ENCODE results near the gene TRIAP1.

The TRIAP1 gene

DNA sequence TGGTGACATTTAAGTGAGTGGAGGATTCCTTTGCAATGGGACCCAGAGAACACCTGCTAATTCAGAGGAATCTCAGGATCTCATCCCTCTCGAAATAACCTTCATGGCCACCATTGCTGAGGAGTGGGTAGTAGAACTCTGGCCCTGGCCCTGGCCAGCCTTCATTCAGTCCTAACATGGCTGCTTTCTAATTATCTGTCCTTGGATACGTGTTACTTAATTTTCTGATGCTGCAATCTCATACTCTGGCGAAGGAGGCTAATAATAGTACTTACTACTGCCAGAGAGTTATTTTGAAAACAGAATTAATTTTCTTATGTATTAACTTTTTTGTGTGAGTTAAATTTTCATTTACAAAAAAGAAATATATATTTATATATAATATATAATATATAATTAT lies 20.4 kb downstream of the TRIAP1 start:
- no peak for FAIRE-seq

DNA sequence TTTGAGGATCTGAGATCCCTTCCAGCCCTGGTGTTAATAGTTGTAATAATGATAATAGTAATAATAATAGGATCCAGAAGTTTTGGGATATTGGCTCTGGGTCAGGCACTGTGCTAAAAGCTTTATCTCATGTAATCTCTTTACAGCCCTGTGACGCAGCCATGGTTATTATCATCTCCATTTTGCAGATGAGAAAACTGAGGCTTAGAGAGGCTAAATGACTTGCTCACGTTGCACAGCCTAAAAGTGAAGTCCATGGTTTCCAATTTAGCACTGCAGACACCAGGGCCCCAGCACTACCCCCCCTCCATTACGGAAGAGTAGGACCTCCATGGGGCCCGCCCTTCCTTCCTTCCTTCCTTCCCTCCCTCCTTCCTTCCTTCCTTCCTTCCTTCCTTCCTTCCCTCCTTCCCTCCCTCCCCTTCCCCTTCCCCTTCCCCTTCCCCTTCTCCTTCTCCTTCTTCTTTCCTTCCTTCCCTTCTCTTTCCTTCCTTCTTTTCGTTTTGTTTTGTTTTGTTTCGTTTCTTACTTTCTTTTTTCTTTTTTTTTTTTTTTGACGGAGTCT lies 23.2 kb downstream of the TRIAP1 start:
- no peak for FAIRE-seq

DNA sequence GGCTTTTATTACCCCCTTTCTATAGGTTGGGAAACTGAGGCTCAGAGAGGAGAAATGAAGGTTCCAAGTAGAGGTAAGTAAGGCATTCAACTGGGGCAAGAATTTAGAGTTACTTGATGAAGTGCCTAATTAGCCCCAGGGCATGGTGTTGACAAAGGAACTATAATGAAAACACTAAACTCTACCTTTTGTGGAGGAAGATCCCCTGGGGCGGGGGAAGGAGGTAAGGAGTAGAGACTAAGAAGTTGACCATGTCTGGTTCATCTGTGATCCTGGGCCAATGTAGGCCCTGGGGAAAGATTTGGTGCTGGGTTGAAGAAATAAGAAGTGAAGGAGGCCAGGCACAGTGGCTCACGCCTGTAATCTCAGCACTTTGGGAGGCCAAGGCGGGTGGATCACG lies 24.5 kb downstream of the TRIAP1 start:
- no peak for FAIRE-seq

DNA sequence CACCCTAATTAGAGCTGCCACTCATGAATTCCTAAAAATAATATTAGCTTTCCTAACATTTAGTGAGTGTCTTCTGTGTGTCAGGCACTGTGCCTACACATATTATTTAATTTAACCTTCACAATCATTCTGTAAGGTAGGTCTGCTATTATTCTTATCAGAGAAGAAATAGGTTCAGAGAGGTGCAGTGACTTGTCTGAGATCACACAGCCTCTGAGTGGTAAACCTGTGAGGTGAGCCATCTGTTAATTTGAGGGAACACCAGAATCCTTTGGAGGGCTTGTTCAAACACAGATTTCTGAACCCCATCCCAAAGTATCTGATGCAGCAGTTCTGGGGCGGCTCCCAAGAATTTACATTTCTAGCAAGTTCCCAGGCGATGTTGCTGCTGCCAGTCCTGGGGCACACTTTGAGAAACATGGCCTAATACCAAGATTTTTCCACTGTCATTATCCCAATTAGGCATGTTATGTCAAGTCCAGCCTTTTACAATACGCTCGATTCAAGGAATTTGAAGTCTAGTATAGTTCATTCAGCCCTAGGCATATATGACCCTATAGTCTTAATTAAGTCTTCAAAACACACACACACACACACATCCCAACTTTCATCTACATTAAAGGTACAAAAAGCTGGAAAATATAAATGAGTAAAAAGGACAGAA lies 28.1 kb downstream of the TRIAP1 start:
- FAIRE-seq, result no peak

DNA sequence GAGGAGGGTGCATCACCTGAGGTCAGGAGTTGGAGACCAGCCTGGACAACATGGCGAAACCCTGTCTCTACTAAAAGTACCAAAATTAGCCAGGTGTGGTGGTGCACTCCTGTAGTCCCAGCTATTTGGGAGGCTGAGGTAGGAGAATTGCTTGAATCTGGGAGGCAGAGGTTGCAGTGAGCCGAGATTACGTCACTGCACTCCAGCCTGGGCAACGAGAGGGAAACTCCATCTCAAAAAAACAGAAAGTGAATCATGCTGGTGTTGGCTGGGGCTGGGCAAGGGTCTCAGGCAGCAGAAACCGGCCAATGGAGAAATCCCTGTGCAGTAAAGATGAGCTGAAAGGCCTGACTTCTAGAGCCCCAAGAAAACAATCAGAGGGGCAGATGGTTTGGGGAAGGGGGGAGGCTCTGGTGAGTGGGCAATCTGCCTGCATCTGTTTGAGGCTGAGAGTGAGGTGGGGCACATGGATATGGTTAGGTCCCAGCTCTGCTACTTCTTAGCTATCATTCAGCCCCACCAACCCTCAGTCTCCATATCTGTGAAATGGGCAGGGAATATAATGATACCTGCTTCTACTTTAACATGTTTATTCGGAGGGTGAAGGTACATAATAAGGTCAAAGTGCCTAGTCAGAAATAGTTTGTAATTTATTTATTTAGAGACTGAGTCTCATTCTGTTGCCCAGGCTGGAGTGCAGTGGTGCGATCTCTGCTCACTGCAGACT lies 29.5 kb downstream of the TRIAP1 start:
- FAIRE-seq, result no peak

DNA sequence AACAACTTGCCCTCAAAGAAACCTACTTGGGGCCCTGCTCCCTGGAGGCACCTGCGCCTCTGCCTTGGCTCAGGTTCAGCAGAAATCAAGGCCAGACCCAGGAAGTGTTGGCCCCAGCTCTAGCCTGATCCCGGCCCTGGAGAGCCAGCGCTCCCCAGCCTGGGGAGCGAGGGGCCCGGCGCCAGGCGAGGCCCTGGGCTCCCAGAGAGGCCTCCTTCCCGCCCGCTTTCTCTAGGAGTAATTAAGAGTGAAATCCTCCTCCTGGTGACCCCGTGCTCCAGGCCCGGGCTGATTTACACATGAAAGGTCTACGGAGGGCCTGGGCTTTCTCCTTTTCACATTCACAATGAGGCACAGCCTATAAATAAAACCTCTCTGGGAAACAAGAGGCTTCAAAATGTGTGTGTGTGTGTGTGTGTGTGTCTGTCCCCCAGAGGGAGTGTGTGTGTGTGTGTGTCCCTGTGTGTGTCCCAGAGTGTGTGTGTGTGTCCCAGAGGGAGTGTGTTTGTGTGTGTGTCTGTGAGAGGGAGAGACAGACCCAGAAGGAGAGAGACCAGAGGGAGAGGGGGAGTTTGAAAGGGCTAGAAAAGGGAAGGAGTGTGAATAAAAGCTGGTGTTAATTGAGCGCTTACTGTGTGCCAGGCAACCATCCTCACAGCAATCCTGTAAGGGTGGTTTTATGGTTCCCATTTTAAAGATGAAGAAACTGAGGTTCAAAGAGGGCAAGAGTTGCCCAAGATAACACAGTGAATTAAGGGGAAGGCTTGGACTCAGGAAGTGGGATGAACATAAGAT lies 32.1 kb downstream of the TRIAP1 start:
- no peak for FAIRE-seq

DNA sequence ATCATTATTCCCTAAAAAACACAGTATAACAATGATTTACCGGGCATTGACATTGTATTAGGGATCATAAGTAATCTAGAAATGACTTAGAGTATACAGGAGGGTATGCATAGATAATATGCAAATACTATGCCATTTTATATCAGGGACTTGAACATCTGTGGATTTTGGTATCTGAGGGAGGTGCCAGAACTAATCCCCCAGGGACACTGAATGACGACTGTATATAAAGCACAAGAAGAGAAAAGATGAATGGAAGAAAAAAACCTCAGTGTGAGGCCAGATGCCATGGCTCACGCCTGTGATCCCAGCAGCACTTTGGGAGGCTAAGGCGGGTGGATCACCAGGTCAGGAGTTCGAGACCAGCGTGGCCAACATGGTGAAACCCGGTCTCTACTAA lies 33.8 kb downstream of the TRIAP1 start:
- no peak for FAIRE-seq

DNA sequence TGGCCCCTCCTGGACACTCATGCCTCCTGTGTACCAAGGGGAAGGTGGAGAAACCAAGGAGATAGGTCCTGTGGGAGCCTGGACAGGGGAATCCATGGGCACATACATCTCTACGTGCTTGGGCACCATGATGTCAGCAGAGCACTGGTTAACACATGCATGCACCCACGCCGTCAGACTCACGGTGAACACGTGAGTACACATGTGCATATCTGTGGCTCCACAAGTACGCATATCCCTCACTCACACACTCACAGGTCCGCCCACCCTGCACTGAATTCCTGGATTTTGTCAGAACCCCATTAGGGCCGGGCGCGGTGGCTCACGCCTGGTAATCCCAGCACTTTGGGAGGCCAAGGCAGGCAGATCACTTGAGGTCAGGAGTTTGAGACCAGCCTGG lies 37.4 kb downstream of the TRIAP1 start:
- FAIRE-seq, result no peak

DNA sequence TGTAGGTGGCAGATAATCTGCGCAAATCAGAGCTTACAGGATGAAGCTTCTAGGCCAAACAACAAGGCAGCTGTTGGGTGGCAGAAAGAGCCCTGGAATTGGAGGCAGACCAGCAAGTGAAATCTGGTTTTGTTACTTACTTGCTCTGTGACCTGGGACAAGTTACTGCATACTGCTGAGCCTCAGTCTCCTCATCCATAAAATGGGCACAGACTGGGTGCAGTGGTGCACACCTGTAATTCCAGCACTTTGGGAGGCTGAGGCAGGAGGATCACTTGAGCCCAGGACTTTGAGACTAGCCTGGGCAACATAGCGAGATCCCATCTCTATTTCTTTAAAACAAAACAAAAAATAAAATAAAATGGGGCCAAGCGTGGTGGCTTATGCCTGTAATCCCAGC lies 39.6 kb downstream of the TRIAP1 start:
- no peak for FAIRE-seq

DNA sequence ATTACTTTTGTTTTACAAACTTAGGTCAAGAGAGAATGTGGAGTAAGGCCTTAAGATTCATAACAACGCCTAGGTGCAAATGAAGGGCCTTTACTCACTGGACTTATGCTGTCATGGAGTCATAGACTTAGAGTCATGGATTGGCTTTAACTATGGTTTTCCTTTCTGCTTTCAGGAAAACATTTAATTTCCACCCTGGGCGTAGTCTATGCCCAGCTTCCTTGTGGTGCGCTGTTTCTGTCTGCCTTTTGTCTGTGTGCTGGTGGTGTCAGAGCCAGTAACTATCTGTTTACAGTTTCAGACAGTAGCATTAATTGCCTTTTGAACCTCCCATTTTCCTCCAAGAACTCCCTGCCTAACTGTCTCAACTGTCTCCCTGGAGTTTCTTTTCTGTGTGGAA lies 40.1 kb downstream of the TRIAP1 start:
- no peak for FAIRE-seq

DNA sequence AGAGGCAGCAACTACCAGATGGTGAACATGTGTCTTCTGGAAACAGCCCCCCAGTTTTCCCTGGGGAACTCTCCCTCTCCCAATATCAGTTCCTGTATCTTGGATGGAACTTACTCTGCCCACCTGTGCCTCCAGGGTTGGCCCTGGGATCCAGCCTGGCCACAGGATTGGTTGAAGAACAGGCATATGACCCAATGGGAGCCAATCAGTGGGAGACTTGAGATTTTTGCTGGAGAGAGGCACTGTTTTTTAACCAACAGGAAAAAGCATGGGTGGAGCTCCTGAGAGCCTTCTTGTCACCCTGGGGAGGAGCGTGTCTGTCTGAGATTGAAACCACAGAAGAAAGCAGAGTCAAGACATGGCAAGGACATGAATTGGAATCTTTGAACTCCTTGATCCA lies 41.9 kb downstream of the TRIAP1 start:
- no peak for FAIRE-seq

DNA sequence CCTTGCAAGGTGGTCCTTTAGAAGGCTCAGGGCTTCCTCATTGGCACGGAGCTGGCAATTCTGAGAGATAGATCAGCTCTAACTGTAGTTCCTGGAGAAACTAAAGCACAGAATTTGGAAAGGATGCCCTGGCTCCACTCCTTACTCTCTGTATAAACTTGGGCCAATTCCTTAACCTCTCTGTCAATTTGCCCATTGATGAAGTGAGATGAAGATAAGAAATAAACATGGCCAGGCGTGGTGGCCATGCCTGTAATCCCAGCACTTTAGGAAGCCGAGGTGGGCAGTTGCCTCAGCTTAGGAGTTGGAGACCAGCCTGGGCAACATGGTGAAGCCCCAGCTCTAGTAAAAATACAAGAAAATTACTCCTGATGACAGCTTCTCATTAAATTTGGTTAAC lies 42.3 kb downstream of the TRIAP1 start:
- no peak for FAIRE-seq

DNA sequence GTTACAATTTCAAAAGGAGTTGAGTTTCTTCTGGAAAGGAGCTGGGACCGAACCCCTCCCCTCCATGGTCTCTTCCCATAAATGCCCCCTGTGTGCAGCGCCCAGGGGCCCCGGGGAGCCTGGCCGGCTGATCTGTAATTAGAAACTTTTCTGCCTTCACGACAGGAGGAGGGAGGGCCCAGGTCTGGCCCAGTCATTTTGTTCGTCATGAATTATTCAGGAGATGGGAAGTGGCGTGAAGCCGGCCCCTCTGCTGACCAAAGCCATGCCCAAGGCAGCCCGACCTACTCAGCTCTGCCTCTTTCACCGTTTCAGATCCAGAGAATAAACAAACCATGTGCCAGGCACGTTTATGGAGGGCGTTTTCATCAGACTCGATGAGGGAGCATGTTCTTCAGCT lies 44.0 kb downstream of the TRIAP1 start:
- FAIRE-seq, result no peak

DNA sequence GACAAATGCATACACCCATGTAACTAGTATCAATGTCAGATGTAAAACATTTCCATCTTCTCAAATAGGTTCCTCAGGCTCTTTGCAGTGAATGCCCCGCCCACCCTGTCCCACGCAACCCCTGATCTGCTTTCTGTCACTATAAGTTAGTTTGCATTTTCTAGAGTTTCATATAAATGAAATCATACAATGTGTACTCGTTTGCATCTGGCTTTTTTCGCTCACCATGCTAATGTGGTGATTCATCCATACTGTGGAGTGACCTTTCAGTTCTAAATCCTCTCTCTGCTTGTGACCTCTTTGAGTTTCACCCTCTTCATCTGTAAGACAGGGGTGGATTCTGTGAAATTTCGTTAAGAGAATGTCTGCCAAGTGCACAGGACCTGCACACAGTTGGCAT lies 46.7 kb downstream of the TRIAP1 start:
- no peak for FAIRE-seq

DNA sequence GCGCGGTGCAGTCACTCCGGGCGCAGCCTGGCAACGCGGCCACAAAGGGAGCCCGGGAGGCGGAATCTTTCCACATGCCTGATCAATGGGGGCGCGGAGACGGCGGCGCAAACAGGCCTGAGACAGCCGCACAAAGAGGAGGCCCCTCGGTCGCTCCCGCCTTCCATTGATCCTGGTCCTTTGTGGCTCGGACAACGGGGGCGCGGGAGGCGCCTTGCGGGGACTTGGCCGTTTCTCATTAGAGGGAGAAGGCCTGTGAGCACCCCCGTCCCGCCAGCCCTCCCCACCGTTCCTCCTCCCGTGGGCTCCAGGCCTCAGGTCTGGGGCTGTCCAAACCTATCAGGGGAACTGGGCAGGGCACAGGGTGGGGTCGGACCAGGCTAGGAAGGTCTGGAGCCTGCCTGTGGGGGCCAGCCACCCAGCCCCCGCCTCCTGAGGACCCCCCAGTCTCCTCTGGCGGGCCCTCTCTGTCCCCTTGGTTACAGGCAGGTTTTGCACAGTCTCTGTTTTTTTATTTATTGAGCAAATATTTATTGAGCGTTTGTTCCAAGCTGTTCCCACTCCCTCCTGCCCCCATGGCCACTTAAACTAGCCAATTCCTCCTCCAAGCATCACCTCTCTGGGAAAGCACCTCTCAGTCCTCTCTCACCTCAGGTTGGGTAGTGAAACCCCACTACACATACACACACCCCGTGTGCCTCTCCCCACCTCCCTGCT lies 48.2 kb downstream of the TRIAP1 start:
- FAIRE-seq, result no peak

DNA sequence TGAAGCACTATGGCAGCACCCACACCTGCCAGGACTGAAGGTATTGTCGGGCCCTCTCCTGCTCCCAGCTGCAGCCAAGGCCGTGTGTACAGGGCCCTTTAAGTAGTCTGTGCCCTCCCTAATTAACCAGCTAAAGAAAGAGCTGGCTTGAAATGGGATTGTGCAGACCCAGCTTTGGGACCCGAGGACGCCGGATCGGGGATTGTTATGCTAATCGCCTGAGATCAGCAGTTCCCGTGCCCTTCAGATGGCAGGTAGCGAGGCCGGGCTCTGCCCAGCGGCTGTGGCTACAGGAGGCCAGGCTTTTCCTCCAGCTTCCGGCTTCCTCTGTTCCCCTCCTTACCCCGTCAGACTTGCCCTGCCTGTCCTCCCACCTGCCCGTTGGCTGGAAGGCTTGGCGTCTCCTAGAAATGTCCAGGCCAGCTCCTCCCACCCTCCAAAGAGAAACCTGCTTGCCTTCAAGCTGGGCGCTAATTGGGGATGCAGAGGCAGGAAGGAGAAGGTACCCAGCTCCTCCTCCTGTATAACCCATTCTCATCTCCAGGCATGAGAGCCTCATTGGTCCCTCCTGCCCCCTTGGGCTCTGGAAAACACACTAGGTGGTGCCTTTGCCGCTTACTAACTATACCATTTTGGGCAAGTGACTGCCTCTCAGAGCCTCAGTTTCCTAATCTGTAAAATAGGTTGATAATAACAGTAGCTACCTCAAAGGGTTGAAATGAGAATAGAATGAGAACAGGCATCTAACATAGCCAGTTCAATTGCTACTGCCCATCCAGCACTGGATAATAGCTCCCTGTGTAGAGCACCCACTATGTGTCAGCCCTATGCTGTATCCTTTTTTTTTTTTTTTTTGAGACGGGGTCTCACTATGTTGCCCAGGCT lies 51.5 kb downstream of the TRIAP1 start:
- FAIRE-seq, result no peak

All from A204.1 (cell line).